Loucy (cell line): ENCODE results near the gene GRAMD4.

Experiments
- H2AFZ ChIP-seq: fragments of 200-600 bp; sonication (generic); 2 replicates; pipeline ENCODE4 v1.6.0; 2016; ENCODE audit warnings: antibody characterized with exemption, mild to moderate bottlenecking, low read length, moderate library complexity
- H3F3A ChIP-seq: fragments of 200-600 bp; 2 replicates; pipeline ENCODE4 v1.6.0; 2016; ENCODE audit warnings: antibody characterized with exemption, low read depth, mild to moderate bottlenecking
- H3K27me3 ChIP-seq: fragments of 200-600 bp; sonication (generic); 2 replicates; pipeline ENCODE4 v1.6.1; 2014; ENCODE audit warnings: low read length, mild to moderate bottlenecking; ENCODE audit not compliant: insufficient read depth, poor library complexity, severe bottlenecking
- H3K36me3 ChIP-seq: fragments of 200-600 bp; sonication (generic); 2 replicates; pipeline ENCODE4 v1.6.1; 2016; ENCODE audit warnings: low read length; ENCODE audit not compliant: insufficient read depth
- H3K4me1 ChIP-seq: fragments of 200-600 bp; sonication (generic); 2 replicates; pipeline ENCODE4 v1.5.1; 2014; ENCODE audit warnings: low read length, mild to moderate bottlenecking; ENCODE audit not compliant: insufficient read depth, poor library complexity, severe bottlenecking
- H3K4me2 ChIP-seq: fragments of 200-600 bp; sonication (generic); 2 replicates; pipeline ENCODE4 v1.6.0; 2014; ENCODE audit warnings: antibody characterized with exemption, low read length, low read depth, mild to moderate bottlenecking; ENCODE audit not compliant: poor library complexity, severe bottlenecking
- H3K4me3 ChIP-seq: fragments of 200-600 bp; sonication (generic); 2 replicates; pipeline ENCODE4 v1.5.1; 2014; ENCODE audit warnings: low read length, mild to moderate bottlenecking, mixed read lengths; ENCODE audit not compliant: poor library complexity, severe bottlenecking
- H3K79me2 ChIP-seq: fragments of 200-600 bp; sonication (generic); 2 replicates; pipeline ENCODE4 v1.6.1; 2014; ENCODE audit warnings: low read length; ENCODE audit not compliant: insufficient read depth
- H3K9ac ChIP-seq: fragments of 200-600 bp; sonication (generic); 2 replicates; pipeline ENCODE4 v1.6.0; 2014; ENCODE audit warnings: mild to moderate bottlenecking, low read depth, low read length, moderate library complexity; ENCODE audit not compliant: poor library complexity, severe bottlenecking
- H3K9me2 ChIP-seq: fragments of 200-600 bp; sonication (generic); replicated peaks from 2 replicates; pipeline ENCODE4 v1.6.1; 2016; ENCODE audit warnings: low read depth, low read length, mixed read lengths
- H3K9me3 ChIP-seq: fragments of 200-600 bp; sonication (generic); 2 replicates; pipeline ENCODE4 v1.6.1; 2014; ENCODE audit warnings: mild to moderate bottlenecking, antibody characterized with exemption, low read length, low read depth; ENCODE audit not compliant: insufficient read depth
- H4K20me1 ChIP-seq: fragments of 200-600 bp; sonication (generic); 2 replicates; pipeline ENCODE4 v1.6.0; 2014; ENCODE audit warnings: antibody characterized with exemption, low read length, mild to moderate bottlenecking; ENCODE audit not compliant: insufficient read depth, poor library complexity, severe bottlenecking
- EZH2phosphoT487 ChIP-seq: fragments of 200-600 bp; IDR thresholded peaks from 2 replicates; pipeline ENCODE4 v1.6.1; 2018; ENCODE audit warnings: antibody characterized with exemption, mild to moderate bottlenecking, moderate library complexity, borderline replicate concordance
- TF ChIP-seq, protein P1 (sequence below): fragments of 200-600 bp; sonication (generic); conservative IDR thresholded peaks from 2 replicates; pipeline ENCODE4 v1.5.1; 2014; ENCODE audit warnings: mild to moderate bottlenecking, antibody characterized with exemption, low read length

GRAMD4 gene

DNA sequence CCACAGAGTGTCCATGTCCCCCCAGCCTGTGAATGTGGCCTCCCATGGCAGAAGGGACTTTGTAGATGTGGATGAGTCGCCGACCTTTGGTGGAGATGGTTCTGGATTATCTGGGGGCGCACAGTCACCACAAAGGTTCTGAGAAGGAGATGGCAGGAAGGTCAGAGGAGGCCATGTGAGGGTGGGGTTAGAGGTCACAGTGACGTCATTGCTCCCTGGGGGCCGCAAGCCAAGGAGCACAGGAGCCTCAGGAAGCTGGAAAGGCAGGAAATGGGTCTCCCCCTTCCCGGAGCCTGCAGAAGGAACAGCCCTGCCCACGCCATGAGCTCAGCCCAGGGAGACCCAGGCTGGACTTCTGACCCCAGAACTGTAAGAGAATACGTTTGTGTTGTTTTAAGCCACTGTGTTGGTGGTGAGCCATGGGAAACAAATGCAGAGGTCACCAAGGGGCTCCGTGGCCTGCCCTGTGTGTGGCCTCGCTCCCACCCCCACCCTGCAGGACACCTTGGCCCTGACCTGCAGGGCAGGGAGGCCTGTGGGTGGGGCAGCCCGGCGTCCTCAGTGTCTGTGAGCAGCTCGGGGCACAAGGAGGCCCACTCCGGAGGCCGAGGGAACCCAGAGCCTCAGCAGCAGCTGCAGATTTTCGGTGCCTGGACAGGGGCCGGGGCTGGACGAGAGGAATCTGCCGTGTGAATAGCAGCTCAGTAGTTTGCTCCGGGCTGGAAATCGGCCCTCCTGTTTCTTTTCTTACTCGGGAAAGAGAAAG is 32.1 kb downstream of the GRAMD4 start:
- H3K4me1 ChIP-seq, result peaks cover 15% of the 10 kb centered on the region
- H3K79me2 ChIP-seq, result no peaks in the 10 kb centered on the region; the same call in 1 of the 2 replicates
- no peak overlapping the region for H3K9ac ChIP-seq
- no peaks in the 10 kb centered on the region for H3F3A ChIP-seq
- H3K36me3 ChIP-seq, result no peaks in the 10 kb centered on the region; the same call in 1 of the 2 replicates
- no peak overlapping the region for H3K4me3 ChIP-seq
- TF ChIP-seq EZH2phosphoT487, result no peak
- TF ChIP-seq, protein P1, sequence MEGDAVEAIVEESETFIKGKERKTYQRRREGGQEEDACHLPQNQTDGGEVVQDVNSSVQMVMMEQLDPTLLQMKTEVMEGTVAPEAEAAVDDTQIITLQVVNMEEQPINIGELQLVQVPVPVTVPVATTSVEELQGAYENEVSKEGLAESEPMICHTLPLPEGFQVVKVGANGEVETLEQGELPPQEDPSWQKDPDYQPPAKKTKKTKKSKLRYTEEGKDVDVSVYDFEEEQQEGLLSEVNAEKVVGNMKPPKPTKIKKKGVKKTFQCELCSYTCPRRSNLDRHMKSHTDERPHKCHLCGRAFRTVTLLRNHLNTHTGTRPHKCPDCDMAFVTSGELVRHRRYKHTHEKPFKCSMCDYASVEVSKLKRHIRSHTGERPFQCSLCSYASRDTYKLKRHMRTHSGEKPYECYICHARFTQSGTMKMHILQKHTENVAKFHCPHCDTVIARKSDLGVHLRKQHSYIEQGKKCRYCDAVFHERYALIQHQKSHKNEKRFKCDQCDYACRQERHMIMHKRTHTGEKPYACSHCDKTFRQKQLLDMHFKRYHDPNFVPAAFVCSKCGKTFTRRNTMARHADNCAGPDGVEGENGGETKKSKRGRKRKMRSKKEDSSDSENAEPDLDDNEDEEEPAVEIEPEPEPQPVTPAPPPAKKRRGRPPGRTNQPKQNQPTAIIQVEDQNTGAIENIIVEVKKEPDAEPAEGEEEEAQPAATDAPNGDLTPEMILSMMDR, result no peak
- no peak overlapping the region for H3K4me2 ChIP-seq
- H3K27me3 ChIP-seq, result no peaks in the 10 kb centered on the region
- no peaks in the 10 kb centered on the region for H3K9me3 ChIP-seq
- no peaks in the 10 kb centered on the region for H3K9me2 ChIP-seq
- H4K20me1 ChIP-seq, result no peaks in the 10 kb centered on the region
- no peak overlapping the region for H2AFZ ChIP-seq

DNA sequence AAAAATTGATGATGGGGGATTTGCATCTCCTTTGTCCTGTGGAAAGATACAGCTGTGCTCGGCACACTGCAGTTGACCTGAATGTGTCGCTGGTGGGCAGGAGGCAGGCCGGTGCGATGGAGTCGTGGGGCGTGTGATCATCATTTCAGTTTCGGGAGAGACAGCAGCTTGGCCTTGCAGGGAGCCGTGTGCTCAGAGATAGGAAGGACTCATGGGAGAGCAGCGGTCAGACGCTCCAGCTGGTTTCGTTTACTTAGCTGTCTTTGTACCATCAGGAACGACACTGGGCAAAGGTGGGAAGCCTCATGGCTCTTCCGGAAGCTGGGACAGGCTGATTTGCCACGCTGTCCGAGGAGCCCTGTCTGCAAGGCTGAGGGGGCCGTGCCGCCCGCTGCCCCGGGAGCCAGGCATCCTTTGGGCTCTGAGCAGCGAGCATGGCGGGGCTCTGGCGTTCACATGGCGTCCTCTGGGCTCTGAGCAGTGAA is 32.7 kb downstream of the GRAMD4 start:
- Histone ChIP-seq H4K20me1 (no peaks in the 10 kb centered on the region), H3K9ac (peak overlapping the region; percentile 35), H3K79me2 (no peaks in the 10 kb centered on the region; the same call in 1 of the 2 replicates), H3K4me3 (no peak overlapping the region), H3K36me3 (no peaks in the 10 kb centered on the region), H3K4me1 (peaks cover 15% of the 10 kb centered on the region), H3K4me2 (peak overlapping the region; percentile 65), H3F3A (no peaks in the 10 kb centered on the region), H3K9me2 (no peaks in the 10 kb centered on the region), H3K9me3 (no peaks in the 10 kb centered on the region), H3K27me3 (no peaks in the 10 kb centered on the region), H2AFZ (no peak overlapping the region)
- TF ChIP-seq, protein P1, result no peak
- no peak for TF ChIP-seq EZH2phosphoT487

DNA sequence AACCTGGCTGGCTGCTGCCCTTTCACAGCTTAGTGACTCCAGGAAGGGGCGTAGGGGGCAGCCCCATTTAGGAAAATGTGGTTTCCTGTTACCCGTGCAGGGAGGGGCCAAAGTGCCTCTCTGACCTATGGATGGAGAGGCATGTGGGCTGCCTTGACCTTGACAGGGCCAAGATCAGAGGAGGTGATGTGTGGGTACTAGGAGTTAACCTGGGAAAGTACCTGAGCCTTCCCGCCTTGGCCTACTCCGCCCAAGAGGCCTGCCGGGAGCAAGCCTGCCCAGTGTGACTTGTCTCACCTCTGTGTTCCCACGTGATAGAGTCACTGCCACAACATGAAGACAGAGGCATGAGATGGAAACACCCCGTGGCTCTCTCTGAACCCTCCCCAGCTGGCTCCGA is 33.4 kb downstream of the GRAMD4 start:
- Histone ChIP-seq H3K4me3 (no peak overlapping the region), H3K4me1 (peaks cover 15% of the 10 kb centered on the region), H4K20me1 (no peaks in the 10 kb centered on the region)

More for the DNA sequence above, 33.4 kb downstream of the GRAMD4 start:
- H3K27me3 ChIP-seq, result no peaks in the 10 kb centered on the region
- H2AFZ ChIP-seq, result no peak overlapping the region
- no peaks in the 10 kb centered on the region; the same call in 1 of the 2 replicates for H3K79me2 ChIP-seq
- no peak for TF ChIP-seq EZH2phosphoT487
- TF ChIP-seq, protein P1, result no peak
- no peaks in the 10 kb centered on the region for H3K9me2 ChIP-seq
- peak overlapping the region; percentile 35 for H3K9ac ChIP-seq
- H3K4me2 ChIP-seq, result peak overlapping the region; percentile 65
- no peaks in the 10 kb centered on the region for H3K9me3 ChIP-seq
- peaks cover 1% of the 10 kb centered on the region; the same call in 1 of the 2 replicates for H3K36me3 ChIP-seq
- no peaks in the 10 kb centered on the region for H3F3A ChIP-seq
